ENCODE measurements around the gene PLEKHA4. TPM values are rescaled to one million over a fixed set of nuclear protein-coding genes. Genes with fewer than 3 reads are reported as not detected.

Gene PLEKHA4
- total and polyA plus RNA-seq, 9 of the 15 experiments (the other 6 are each of a cell fraction or from before 2014, with no cell fraction given), result 0.07 to 30.8 (median 11.4) TPM

DNA sequence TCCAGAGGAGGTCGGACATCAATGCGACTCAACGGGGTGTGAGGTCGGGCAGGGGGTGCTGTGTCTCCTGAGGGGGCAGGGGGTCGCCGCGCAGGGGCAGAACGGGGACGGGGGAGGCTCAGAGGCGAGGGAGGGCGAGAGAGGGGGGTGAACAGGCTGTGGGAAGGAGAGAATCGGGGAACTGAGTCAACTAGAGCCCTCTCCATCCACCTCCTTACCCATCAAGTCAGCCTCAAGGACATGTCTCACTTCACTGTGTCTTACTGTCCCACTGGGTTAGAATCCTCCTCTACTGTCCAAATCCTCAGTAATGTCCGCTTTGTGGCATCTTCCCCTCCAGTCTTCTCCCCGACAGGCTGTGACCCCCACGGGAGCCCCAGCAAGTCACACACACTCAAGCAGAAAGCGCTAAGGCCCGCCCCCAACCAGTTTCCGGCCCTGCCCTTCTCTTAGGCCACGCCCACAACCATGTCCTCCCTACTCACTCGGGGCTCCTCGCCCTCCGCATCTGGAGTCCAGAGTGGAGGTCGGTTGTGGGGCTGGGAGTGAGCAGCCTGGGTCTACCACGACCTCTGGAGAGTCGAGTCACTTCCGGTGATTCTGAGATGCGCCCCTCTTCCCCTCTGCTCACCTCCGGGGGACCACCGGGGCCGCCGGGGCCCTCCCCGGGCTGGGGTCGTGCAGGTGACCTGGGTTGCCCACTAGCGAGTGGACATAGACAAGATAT, 9.3 kb downstream of the PLEKHA4 start (continued):
- TF ChIP-seq, protein P1, sequence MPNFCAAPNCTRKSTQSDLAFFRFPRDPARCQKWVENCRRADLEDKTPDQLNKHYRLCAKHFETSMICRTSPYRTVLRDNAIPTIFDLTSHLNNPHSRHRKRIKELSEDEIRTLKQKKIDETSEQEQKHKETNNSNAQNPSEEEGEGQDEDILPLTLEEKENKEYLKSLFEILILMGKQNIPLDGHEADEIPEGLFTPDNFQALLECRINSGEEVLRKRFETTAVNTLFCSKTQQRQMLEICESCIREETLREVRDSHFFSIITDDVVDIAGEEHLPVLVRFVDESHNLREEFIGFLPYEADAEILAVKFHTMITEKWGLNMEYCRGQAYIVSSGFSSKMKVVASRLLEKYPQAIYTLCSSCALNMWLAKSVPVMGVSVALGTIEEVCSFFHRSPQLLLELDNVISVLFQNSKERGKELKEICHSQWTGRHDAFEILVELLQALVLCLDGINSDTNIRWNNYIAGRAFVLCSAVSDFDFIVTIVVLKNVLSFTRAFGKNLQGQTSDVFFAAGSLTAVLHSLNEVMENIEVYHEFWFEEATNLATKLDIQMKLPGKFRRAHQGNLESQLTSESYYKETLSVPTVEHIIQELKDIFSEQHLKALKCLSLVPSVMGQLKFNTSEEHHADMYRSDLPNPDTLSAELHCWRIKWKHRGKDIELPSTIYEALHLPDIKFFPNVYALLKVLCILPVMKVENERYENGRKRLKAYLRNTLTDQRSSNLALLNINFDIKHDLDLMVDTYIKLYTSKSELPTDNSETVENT (CRISPR knock-in tag; IDR thresholded peaks at IDR 0.05), result 0 out of 2 replicates have a peak, but pooled peaks have one; percentile 41
- TF ChIP-seq HCFC1 (IDR thresholded peaks at IDR 0.05; ENCODE audit: low read depth, low read length) (no peak), ELF4 (CRISPR knock-in tag; IDR thresholded peaks at IDR 0.05) (0 out of 2 replicates have a peak, but pooled peaks have one; percentile 12), POLR2G (IDR thresholded peaks at IDR 0.05; ENCODE audit: low read depth, low read length) (peak; percentile 83), RFX7 (CRISPR knock-in tag; IDR thresholded peaks at IDR 0.05) (no peak), JUND (IDR thresholded peaks at IDR 0.05; ENCODE audit: borderline replicate concordance, low read depth, low read length) (0 out of 2 replicates have a peak, but pooled peaks have one; percentile 13), JUND (tag; IDR thresholded peaks at IDR 0.05; ENCODE audit: borderline replicate concordance, low read depth, low read length) (no peak), KDM2B (CRISPR knock-in tag; IDR thresholded peaks at IDR 0.05) (peak; percentile 51; the same call in 1 of the 2 replicates), SMAD4 (CRISPR knock-in tag; conservative IDR thresholded peaks at IDR 0.05) (0 out of 2 replicates have a peak, but pooled peaks have one; percentile 18), HNRNPL (IDR thresholded peaks at IDR 0.05; ENCODE audit: low read depth, low read length) (no peak)
- TF ChIP-seq, protein P2, sequence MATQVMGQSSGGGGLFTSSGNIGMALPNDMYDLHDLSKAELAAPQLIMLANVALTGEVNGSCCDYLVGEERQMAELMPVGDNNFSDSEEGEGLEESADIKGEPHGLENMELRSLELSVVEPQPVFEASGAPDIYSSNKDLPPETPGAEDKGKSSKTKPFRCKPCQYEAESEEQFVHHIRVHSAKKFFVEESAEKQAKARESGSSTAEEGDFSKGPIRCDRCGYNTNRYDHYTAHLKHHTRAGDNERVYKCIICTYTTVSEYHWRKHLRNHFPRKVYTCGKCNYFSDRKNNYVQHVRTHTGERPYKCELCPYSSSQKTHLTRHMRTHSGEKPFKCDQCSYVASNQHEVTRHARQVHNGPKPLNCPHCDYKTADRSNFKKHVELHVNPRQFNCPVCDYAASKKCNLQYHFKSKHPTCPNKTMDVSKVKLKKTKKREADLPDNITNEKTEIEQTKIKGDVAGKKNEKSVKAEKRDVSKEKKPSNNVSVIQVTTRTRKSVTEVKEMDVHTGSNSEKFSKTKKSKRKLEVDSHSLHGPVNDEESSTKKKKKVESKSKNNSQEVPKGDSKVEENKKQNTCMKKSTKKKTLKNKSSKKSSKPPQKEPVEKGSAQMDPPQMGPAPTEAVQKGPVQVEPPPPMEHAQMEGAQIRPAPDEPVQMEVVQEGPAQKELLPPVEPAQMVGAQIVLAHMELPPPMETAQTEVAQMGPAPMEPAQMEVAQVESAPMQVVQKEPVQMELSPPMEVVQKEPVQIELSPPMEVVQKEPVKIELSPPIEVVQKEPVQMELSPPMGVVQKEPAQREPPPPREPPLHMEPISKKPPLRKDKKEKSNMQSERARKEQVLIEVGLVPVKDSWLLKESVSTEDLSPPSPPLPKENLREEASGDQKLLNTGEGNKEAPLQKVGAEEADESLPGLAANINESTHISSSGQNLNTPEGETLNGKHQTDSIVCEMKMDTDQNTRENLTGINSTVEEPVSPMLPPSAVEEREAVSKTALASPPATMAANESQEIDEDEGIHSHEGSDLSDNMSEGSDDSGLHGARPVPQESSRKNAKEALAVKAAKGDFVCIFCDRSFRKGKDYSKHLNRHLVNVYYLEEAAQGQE (IDR thresholded peaks at IDR 0.05; ENCODE audit: borderline replicate concordance), result no peak
- TF ChIP-seq, protein P2 (CRISPR knock-in tag; IDR thresholded peaks at IDR 0.05; ENCODE audit: low read depth), result 0 out of 2 replicates have a peak, but pooled peaks have one; percentile 45
- TF ChIP-seq, protein P3, sequence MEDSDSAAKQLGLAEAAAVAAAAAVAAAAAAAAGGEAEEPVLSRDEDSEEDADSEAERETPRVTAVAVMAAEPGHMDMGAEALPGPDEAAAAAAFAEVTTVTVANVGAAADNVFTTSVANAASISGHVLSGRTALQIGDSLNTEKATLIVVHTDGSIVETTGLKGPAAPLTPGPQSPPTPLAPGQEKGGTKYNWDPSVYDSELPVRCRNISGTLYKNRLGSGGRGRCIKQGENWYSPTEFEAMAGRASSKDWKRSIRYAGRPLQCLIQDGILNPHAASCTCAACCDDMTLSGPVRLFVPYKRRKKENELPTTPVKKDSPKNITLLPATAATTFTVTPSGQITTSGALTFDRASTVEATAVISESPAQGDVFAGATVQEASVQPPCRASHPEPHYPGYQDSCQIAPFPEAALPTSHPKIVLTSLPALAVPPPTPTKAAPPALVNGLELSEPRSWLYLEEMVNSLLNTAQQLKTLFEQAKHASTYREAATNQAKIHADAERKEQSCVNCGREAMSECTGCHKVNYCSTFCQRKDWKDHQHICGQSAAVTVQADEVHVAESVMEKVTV (CRISPR knock-in tag; IDR thresholded peaks at IDR 0.05), result 0 out of 2 replicates have a peak, but pooled peaks have one; percentile 13
- TF ChIP-seq, protein P4, sequence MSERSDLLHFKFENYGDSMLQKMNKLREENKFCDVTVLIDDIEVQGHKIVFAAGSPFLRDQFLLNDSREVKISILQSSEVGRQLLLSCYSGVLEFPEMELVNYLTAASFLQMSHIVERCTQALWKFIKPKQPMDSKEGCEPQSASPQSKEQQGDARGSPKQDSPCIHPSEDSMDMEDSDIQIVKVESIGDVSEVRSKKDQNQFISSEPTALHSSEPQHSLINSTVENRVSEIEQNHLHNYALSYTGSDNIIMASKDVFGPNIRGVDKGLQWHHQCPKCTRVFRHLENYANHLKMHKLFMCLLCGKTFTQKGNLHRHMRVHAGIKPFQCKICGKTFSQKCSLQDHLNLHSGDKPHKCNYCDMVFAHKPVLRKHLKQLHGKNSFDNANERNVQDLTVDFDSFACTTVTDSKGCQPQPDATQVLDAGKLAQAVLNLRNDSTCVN (CRISPR knock-in tag; IDR thresholded peaks at IDR 0.05), result 0 out of 2 replicates have a peak, but pooled peaks have one; percentile 53
